Lower lobe of right lung (tissue), 2 donors: ENCODE data around the gene PRIMPOL. TPM values are rescaled to one million over a fixed set of nuclear protein-coding genes. Genes with fewer than 3 reads are reported as not detected.
"Not testable (repeated sequence)": the region's sequence is repeated elsewhere in the genome, so short reads cannot be mapped to it uniquely, and the experiment has no call there.

ENCODE experiments used
- ATAC-seq, 2 donors: fragments of 200-7000 bp; cut with Tn5 transposase; one replicate each; pipeline ENCODE4 v1.9.1; 2020 to 2022; ENCODE audit warnings: mild to moderate bottlenecking in 2 of 2, moderate library complexity in 2 of 2
- DNase-seq: peaks from one replicate; pipeline ENCODE4 v3.0.0-alpha.2; 2020
- H3K27ac ChIP-seq: fragments of 200-600 bp; one replicate; pipeline ENCODE4 v1.8.0; 2022
- H3K27me3 ChIP-seq: fragments of 200-600 bp; one replicate; pipeline ENCODE4 v1.8.0; 2022; ENCODE audit warnings: low read depth
- H3K36me3 ChIP-seq: fragments of 200-600 bp; one replicate; pipeline ENCODE4 v1.8.0; 2022; ENCODE audit warnings: mild to moderate bottlenecking
- H3K4me1 ChIP-seq: fragments of 200-600 bp; one replicate; pipeline ENCODE4 v1.8.0; 2022
- H3K4me3 ChIP-seq: fragments of 200-600 bp; one replicate; pipeline ENCODE4 v1.8.0; 2022; ENCODE audit warnings: mild to moderate bottlenecking
- H3K9me3 ChIP-seq: fragments of 200-600 bp; one replicate; pipeline ENCODE4 v1.8.0; 2022
- intact Hi-C: fragments of 100-400 bp; cut with DNase I; formaldehyde crosslinking; loops from one replicate; pipeline ENCODE4 v1.11.0; 2022
- total RNA-seq: library from RNA; stranded (reverse); fragmentation: NEBNext Ultra II Directional; extraction: Animal tissue kit (Norgen Biotek cat#: 25700); gene quantifications from one replicate; pipeline ENCODE4 v1.2.1, GENCODE V29; 2021
- TF ChIP-seq, protein P1 (sequence below): fragments of 200-600 bp; IDR thresholded peaks from one replicate; pipeline ENCODE4 v1.8.0; 2022; ENCODE audit warnings: antibody characterized with exemption, mild to moderate bottlenecking
- donor health status: DM: no; HTN: yes; CAD: no; lungs with severe emphysema.

Gene PRIMPOL
- total RNA-seq, 1 donor from 2014 or later, result 14.0 TPM

DNA sequence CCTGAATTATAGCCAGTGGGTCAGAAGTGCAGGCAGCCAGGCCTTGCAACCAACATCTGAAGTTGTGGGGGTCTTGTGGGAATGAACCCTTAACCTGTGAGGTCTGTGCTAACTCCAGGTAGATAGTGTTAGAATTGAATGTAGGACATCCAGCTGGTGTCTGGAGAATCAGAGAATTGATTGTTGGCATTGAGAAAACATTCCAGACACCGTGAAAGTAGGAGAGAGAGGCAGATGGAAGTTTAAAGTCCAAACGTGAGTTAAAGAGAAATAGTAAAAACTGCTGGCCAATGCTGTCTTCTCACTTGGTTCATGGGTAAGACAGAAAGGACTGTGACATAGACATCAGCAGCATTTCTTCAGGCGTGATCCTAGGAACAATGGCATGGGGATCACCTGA is 28.0 kb upstream of the PRIMPOL start:
- Histone ChIP-seq H3K4me1 (peaks cover 7% of the 10 kb centered on the region), H3K9me3 (no peaks in the 10 kb centered on the region), H3K27me3 (no peaks in the 10 kb centered on the region), H3K4me3 (no peak overlapping the region), H3K36me3 (no peaks in the 10 kb centered on the region), H3K27ac (no peak overlapping the region)
- TF ChIP-seq, protein P1, sequence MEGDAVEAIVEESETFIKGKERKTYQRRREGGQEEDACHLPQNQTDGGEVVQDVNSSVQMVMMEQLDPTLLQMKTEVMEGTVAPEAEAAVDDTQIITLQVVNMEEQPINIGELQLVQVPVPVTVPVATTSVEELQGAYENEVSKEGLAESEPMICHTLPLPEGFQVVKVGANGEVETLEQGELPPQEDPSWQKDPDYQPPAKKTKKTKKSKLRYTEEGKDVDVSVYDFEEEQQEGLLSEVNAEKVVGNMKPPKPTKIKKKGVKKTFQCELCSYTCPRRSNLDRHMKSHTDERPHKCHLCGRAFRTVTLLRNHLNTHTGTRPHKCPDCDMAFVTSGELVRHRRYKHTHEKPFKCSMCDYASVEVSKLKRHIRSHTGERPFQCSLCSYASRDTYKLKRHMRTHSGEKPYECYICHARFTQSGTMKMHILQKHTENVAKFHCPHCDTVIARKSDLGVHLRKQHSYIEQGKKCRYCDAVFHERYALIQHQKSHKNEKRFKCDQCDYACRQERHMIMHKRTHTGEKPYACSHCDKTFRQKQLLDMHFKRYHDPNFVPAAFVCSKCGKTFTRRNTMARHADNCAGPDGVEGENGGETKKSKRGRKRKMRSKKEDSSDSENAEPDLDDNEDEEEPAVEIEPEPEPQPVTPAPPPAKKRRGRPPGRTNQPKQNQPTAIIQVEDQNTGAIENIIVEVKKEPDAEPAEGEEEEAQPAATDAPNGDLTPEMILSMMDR, result no peak
- DNase-seq (no peak), ATAC-seq (no peak)
- intact Hi-C loops, result no loop called here

DNA sequence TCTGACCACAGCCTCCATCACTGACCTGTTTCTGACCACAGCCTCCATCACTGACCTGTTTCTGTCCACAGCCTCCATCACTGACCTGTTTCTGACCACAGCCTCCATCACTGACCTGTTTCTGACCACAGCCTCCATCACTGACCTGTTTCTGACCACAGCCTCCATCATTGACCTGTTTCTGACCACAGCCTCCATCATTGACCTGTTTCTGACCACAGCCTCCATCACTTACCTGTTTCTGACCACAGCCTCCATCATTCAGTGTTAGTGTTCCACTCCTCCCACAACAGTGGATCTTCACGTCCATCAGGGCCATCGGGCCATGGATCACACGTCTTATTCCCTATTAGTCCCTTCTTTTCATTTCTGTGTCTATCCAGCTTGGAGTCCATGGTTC is 25.0 kb upstream of the PRIMPOL start:
- ATAC-seq, H3K4me1 ChIP-seq, intact Hi-C loops, DNase-seq, H3K4me3 ChIP-seq, H3K9me3 ChIP-seq, H3K27me3 ChIP-seq, H3K27ac ChIP-seq: not testable (repeated sequence)
- H3K36me3 ChIP-seq, result peaks cover 19% of the 10 kb centered on the region

DNA sequence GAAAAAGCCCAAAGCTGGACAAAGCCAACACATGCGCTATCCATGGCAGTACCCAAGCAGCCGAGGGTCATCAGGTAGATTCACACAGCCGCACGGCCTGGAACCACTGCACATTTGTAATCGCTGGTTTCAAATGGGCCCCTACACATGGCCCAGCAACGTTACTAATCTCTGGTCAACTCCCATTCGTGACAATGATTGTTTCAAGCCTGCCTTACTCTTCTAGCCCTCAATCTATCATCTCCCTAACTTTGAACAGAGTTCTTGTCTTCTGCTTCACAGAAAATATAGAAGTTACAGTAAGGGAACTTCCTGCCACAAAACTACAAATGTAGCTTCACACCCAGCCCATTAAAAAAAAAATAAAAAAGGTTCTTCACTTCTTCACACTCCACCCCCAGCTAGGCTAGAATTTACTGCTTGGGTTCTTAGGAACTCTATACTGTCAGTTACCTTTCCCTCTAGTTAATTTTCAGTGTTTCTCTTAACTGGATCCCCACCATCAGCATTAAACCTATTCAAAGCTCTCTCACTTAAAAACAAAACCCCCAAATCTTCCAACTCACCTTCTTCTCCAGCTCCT is 24.5 kb upstream of the PRIMPOL start:
- H3K27ac ChIP-seq, result no peak overlapping the region
- peaks cover 24% of the 10 kb centered on the region for H3K36me3 ChIP-seq
- intact Hi-C loops, result no loop called here
- no peaks in the 10 kb centered on the region for H3K27me3 ChIP-seq
- TF ChIP-seq, protein P1, result no peak
- H3K9me3 ChIP-seq, result no peaks in the 10 kb centered on the region
- H3K4me1 ChIP-seq, result no peaks in the 10 kb centered on the region
- no peak for ATAC-seq
- H3K4me3 ChIP-seq, result no peak overlapping the region
- DNase-seq, result no peak

DNA sequence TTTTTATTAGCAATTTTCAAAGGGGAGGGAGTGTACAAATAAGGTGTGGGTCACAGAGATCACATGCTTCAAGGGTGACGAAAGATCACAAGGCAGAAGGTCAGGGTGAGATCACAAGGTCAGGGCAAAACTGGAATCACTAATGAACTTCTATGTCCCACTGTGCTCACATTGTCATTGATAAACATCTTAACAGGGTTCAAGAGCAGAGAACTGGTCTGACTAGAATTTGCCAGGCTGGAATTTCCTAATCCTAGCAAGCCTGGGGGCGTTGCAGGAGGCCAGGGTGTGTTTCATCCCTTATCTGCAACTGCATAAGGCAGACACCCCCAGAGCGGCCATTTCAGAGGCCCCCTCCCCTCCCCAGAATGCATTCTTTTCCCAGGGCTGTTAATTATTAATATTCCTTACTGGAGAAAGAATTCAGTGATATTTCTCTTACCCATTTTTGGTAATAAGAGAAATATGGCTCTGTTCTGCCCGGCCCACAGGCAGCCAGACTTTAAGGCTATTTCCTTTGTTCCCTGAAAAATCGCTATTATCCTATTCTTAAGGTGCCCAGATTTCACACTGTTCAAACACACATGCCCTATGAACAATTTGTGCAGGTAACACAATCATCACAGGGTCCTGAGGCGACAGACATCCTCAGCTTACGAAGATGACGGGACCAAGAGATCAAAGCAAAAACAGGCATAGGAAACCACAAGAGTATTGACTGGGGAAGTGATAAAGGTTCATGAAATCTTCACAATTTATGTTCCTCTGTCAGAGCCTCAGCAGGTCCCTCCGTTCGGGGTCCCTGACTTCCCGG is 23.5 kb upstream of the PRIMPOL start:
- H3K27ac ChIP-seq, intact Hi-C loops, H3K27me3 ChIP-seq, H3K9me3 ChIP-seq, ATAC-seq, H3K4me1 ChIP-seq, DNase-seq, H3K4me3 ChIP-seq: not testable (repeated sequence)
- H3K36me3 ChIP-seq, result peaks cover 34% of the 10 kb centered on the region

DNA sequence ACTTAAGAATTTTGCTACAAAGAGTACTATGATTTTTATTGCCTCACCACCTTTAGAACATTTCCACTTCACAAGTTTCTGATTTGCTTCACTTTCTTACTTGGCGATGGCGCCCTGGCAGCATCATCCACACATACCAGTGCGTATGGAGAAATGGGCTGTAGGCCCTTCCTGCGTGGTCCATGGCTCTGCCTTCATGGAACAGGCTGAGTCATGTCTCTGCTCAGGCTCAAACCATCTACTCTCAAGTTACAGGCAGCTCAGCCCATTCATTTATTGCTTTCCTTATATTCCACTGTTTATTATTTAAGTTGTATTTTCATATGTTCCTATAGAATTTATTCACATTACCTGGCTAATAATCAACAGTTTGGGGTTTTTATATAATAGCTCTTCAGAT is 21.4 kb upstream of the PRIMPOL start:
- DNase-seq (no peak), ATAC-seq (no peak)
- Histone ChIP-seq H3K9me3 (no peaks in the 10 kb centered on the region), H3K4me3 (no peak overlapping the region), H3K36me3 (peaks cover 52% of the 10 kb centered on the region), H3K27ac (no peak overlapping the region), H3K27me3 (no peaks in the 10 kb centered on the region), H3K4me1 (no peaks in the 10 kb centered on the region)
- TF ChIP-seq, protein P1, result no peak
- intact Hi-C loops, result no loop called here

DNA sequence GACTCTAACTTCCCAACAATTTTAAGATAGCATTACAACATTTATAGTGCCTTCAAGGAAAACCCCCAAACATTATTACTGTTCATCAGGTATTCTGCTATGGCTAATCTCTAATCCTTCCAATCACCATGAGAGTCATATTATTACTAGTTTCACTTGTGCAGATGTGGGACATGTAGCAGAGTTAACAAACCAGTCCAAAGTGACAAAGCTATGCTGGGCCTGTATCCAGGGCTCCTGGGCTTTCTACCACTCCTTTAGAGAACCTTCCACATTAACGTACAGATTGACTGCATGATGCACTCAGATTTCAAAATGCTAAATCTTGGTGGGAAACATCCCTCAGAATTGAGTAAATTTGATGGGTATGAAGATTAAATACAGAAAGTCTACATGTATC is 16.7 kb upstream of the PRIMPOL start:
- no peak for ATAC-seq
- no peaks in the 10 kb centered on the region for H3K27me3 ChIP-seq
- H3K4me3 ChIP-seq, result no peak overlapping the region
- intact Hi-C loops, result no loop called here
- H3K36me3 ChIP-seq, result peaks cover 94% of the 10 kb centered on the region
- no peaks in the 10 kb centered on the region for H3K4me1 ChIP-seq
- DNase-seq, result no peak
- H3K9me3 ChIP-seq, result no peaks in the 10 kb centered on the region
- H3K27ac ChIP-seq, result no peak overlapping the region
- TF ChIP-seq, protein P1, result no peak
